HEK293T (cell line): ENCODE data around the gene NKX1-2.

Experiments
- ARNT ChIP-seq: fragments of 450-650 bp; IDR thresholded peaks from 2 replicates; pipeline ENCODE4 v1.6.1; 2017; ENCODE audit warnings: mild to moderate bottlenecking
- BHLHE40 ChIP-seq: fragments of 450-650 bp; IDR thresholded peaks from 2 replicates; pipeline ENCODE4 v1.6.1; 2016; ENCODE audit warnings: mild to moderate bottlenecking, moderate library complexity, borderline replicate concordance
- ELF4 ChIP-seq: fragments of 450-650 bp; IDR thresholded peaks from 2 replicates; pipeline ENCODE4 v1.6.1; 2017; ENCODE audit warnings: antibody characterized with exemption
- FOXA1 ChIP-seq: fragments of 450-650 bp; IDR thresholded peaks from 2 replicates; pipeline ENCODE4 v1.6.1; 2016; ENCODE audit warnings: mild to moderate bottlenecking
- FOXK2 ChIP-seq: fragments of 450-650 bp; IDR thresholded peaks from 2 replicates; pipeline ENCODE4 v1.6.1; 2016; ENCODE audit warnings: mild to moderate bottlenecking
- FOXM1 ChIP-seq: fragments of 450-650 bp; IDR thresholded peaks from 2 replicates; pipeline ENCODE4 v1.6.1; 2017; ENCODE audit warnings: mild to moderate bottlenecking, borderline replicate concordance
- HDGF ChIP-seq: fragments of 450-650 bp; IDR thresholded peaks from 2 replicates; pipeline ENCODE4 v1.6.1; 2017; ENCODE audit warnings: antibody characterized with exemption, borderline replicate concordance
- LEF1 ChIP-seq: fragments of 450-650 bp; IDR thresholded peaks from 2 replicates; pipeline ENCODE4 v1.6.1; 2017; ENCODE audit warnings: mild to moderate bottlenecking, borderline replicate concordance
- NFRKB ChIP-seq: fragments of 450-650 bp; IDR thresholded peaks from 2 replicates; pipeline ENCODE4 v1.6.1; 2016; ENCODE audit warnings: mild to moderate bottlenecking, moderate library complexity
- SP1 ChIP-seq: fragments of 450-650 bp; IDR thresholded peaks from 2 replicates; pipeline ENCODE4 v1.6.1; 2017
- SUZ12 ChIP-seq: fragments of 450-650 bp; IDR thresholded peaks from 2 replicates; pipeline ENCODE4 v1.6.1; 2016; ENCODE audit warnings: mild to moderate bottlenecking
- TARDBP ChIP-seq: fragments of 450-650 bp; IDR thresholded peaks from 2 replicates; pipeline ENCODE4 v1.6.1; 2016
- ZNF384 ChIP-seq: fragments of 450-650 bp; IDR thresholded peaks from 2 replicates; pipeline ENCODE4 v1.6.1; 2016
- TF ChIP-seq, protein P1 (sequence below): fragments of 450-650 bp; IDR thresholded peaks from 2 replicates; pipeline ENCODE4 v1.6.1; 2016

GRCh38 chr10:124470544-124471434 lies 21.0 kb upstream of the NKX1-2 start:
- TF ChIP-seq SUZ12, result no peak
- no peak for TF ChIP-seq FOXM1
- no peak for TF ChIP-seq HDGF
- no peak for TF ChIP-seq ELF4
- no peak for TF ChIP-seq SP1
- TF ChIP-seq FOXK2, result no peak
- no peak for TF ChIP-seq ARNT
- no peak for TF ChIP-seq FOXA1
- TF ChIP-seq, protein P1, sequence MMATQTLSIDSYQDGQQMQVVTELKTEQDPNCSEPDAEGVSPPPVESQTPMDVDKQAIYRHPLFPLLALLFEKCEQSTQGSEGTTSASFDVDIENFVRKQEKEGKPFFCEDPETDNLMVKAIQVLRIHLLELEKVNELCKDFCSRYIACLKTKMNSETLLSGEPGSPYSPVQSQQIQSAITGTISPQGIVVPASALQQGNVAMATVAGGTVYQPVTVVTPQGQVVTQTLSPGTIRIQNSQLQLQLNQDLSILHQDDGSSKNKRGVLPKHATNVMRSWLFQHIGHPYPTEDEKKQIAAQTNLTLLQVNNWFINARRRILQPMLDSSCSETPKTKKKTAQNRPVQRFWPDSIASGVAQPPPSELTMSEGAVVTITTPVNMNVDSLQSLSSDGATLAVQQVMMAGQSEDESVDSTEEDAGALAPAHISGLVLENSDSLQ, result no peak
- TF ChIP-seq TARDBP, result no peak
- no peak for TF ChIP-seq NFRKB
- TF ChIP-seq LEF1, result no peak
- no peak for TF ChIP-seq BHLHE40
- TF ChIP-seq ZNF384, result no peak
